HuH-7 (cell line): ENCODE data around the gene SLC16A6.
A peak's percentile ranks its signal among the peaks of the same experiment; 100 is the strongest.
"Not testable (repeated sequence)": the region's sequence is repeated elsewhere in the genome, so short reads cannot be mapped to it uniquely, and the experiment has no call there.

Source experiments
- DNase-seq: peaks from one replicate; pipeline ENCODE4 v3.0.0; 2011; ENCODE audit warnings: low spot score

SLC16A6 gene

DNA sequence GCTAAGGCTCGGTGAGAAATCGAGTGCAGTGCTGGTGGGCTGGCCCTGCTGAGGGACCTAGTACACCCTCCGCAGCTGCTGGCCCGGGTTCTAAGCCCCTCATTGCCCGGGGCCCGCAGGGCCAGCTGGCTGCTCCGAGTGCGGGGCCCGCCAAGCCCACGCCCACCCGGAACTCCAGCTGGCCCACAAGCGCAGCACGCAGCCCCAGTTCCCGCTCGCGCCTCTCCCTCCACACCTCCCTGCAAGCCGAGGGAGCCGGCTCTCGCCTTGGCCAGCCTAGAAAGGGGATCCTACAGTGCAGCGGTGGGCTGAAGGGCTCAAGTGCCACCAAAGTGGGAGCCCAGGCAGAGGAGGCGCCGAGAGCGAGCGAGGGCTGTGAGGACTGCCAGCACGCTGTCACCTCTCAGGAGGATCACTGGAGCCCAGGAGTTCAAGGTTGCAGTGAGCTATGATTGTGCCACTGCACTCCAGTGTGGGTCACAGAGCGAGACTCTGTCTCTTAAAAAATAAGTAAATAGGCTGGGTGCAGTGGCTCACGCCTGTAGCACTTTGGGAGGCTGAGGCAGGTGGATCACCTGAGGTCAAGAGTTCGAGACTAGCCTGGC is 18.2 kb upstream of the SLC16A6 start:
- DNase-seq: not testable (repeated sequence)

DNA sequence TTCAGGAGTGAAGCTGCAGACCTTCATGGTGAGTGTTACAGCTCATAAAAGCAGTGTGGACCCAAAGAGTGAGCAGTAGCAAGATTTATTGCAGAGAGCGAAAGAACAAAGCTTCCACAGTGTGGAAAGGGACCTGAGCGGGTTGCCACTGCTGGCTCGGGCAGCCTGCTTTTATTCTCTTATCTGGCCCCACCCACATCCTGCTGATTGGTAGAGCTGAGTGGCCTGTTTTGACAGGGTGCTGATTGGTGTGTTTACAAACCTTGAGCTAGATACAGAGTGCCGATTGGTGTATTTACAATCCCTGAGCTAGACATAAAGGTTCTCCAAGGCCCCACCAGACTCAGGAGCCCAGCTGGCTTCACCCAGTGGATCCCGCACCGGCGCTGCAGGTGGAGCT is 17.6 kb upstream of the SLC16A6 start:
- not testable (repeated sequence) for DNase-seq

DNA sequence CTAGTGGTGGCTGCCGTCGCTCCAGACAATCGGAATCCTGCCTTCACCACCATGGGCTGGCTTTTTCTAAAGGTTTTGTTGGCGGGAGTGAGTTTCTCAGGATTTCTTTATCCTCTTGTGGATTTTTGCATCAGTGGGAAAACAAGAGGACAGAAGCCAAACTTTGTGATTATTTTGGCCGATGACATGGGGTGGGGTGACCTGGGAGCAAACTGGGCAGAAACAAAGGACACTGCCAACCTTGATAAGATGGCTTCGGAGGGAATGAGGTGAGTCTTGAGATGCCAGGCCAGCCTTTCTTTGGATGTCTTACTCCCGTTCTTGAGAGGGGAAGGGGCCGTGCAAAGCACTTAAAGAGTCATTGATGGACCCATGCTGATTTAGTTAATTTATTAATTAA is 16.5 kb upstream of the SLC16A6 start:
- no peak for DNase-seq

DNA sequence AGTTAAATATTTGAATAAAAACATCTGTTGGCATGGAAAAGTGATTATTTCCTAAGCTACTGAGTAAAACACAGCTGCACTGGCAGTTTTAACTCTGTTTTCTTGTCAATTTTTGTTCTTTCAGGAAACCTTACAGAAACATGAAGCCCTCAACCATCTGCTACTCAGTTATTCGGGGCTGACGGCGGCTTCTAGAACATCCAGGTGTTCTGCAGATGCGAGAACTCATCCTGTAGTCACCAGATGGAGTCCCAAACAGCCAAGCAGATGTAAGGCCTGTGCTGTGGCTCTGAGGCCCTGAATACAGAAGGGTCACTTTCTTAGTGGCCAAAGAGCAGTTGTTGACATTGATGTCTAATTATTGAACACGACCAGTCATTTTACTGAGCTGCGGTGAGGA is 15.9 kb upstream of the SLC16A6 start:
- DNase-seq: no peak

DNA sequence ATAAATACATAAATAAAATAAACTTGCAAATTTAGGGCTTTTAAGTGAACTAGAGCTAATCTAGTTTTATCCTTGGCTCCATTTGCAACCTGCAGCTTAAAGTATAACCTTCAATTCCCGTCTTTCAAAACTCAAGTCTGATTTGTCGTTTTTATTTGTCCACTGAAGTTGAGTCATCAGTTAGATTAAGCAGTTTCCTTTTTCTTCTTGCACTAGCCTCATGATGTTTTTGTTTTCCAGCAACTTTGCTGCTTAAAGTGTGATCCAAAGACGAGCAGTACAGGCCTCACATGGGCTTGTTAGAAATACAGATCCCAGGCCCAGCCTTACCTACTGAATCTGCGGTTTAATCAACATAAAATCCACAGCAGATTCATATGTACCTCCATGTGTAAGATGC is 14.2 kb upstream of the SLC16A6 start:
- DNase-seq: no peak

DNA sequence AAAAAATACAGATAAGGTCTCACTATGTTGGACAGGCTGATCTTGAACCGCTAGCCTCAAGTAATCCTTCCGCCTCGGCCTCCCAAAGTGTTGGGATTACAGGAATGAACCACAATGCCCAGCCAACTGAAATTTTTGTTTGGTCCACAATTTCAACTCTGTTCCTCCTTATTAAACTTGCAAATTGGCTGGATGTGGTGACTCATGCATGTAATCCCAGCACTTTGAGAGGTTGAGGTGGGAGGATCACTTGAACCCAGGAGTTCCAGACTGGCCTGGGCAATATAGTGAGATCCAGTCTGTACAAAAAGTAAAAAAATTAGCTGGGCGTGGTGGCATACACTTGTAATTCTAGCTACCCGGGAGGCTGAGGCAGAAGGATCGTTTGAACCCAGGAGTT is 13.8 kb upstream of the SLC16A6 start:
- DNase-seq: no peak

DNA sequence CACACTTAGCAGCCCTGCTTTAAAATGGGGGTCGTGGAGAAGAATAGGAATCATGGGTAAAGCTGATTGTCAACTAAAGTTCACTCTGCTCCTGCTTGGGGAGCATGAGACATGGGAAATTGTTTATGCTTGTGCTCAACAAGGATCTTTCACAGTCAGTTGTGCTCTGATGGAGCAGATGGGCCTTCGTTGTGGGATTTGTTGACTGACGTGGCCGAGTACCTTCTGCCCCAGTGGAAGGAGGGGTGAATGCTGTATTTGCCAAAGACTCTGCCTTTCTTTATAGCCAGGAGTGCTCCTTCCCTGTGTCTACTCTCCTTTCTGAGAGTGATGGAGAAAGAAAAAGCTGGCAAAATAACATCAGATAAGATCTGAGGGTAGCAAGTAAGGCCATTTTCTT is 11.7 kb upstream of the SLC16A6 start:
- DNase-seq: no peak

DNA sequence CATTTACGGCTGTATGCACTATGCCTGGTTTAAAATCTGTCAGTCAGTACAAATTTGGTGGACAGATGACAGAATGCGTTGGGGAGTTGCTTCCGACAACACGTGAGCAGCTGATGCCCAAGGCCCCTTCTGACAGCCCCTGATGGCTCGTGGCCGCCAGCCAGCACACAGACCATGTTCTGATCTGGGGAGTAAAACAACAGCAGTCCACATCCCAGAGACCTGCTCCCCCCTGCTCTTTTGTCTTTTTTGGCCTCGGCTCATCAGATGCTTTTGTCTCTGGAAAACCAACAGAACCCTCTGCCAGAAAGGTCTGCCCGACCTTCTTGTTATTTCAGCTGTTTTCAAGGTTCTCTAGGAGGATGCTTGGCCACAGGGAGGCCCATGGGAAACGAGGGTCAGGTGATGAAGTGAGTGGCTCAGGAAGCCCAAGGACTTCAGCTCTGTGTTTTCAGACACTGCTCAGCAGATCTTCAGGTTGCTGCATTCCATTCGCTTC is 11.2 kb upstream of the SLC16A6 start:
- DNase-seq: no peak

DNA sequence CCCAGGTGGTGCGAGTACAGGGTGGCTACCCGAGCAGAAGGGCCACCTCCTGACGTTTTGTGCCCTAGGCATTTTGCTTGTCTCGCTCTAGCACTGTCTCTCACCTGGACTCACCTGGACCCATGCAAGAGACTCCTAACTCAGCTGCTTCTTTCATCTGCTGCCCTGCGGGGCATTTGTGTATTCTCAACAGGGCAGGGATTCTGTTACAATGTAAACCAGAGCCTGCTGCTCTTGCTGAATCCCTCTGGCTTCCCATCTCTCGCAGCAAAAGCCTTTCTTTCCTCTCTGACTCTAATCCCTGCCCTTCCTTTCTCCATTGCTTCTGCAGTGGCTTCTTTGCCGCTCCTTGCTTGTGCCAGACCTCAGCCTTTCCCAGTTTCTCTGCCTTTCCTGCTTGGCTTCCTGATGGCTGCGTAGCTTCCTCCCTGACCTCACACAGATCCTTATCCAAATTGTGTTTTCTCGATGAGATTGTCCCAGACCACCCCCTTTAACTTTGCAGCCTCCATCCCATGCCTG is 10.6 kb upstream of the SLC16A6 start:
- DNase-seq: no peak

DNA sequence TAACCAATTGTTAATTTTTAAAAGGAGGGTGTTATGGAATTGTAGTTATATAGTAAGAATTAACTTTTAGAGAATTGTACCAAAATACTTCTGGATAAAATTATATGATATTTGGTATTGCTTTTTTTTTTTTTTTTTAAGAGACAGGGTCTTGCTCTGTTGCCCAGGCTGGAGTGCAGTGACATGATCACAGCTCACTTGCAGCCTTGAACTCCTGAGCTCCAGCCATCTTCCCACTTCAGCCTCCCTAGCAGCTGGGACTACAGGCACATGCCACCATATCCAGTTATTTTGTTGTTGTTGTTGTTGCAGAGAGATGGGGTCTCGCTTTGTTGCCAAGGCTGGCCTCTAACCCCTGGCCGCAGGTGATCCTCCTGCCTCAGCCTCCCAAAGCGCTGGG is 8.9 kb upstream of the SLC16A6 start:
- DNase-seq: no peak

DNA sequence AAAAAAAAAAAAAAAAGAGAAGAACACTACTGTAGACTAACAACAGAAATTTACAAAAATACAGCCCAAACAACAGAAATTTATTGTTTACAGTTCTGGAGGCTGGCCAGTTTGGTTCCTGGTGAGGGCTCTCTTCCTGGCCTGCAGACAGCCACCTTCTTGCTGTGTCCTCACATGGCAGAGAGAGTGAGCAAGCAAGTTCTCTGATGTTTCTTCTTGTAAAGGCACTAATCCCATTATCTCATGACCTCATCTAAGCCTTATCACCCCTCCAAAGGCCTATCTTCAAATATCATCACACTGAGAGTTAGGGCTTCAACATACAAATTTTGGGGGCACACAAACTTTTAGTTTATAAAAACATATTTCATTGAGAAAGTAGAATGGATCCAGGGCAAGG is 7.7 kb upstream of the SLC16A6 start:
- no peak for DNase-seq

DNA sequence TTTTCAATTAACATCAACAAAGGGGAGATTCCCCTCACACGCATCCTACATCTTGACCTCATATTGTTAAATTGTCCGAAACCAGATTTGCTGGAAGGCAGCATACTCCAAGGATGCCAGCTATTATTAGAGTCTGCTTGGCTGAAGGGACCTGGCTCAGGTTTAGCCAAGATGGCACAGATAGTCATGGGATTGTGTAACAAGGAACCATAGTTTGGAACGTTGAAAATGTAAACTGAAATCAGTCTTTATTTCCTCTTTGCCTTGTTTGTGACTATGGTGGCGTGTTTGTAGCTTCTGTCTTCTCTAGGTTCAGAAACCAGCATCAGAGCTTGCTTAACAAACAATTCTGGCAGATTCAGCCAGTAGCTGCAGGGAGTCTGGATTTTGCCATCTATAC is 6.3 kb upstream of the SLC16A6 start:
- no peak for DNase-seq

DNA sequence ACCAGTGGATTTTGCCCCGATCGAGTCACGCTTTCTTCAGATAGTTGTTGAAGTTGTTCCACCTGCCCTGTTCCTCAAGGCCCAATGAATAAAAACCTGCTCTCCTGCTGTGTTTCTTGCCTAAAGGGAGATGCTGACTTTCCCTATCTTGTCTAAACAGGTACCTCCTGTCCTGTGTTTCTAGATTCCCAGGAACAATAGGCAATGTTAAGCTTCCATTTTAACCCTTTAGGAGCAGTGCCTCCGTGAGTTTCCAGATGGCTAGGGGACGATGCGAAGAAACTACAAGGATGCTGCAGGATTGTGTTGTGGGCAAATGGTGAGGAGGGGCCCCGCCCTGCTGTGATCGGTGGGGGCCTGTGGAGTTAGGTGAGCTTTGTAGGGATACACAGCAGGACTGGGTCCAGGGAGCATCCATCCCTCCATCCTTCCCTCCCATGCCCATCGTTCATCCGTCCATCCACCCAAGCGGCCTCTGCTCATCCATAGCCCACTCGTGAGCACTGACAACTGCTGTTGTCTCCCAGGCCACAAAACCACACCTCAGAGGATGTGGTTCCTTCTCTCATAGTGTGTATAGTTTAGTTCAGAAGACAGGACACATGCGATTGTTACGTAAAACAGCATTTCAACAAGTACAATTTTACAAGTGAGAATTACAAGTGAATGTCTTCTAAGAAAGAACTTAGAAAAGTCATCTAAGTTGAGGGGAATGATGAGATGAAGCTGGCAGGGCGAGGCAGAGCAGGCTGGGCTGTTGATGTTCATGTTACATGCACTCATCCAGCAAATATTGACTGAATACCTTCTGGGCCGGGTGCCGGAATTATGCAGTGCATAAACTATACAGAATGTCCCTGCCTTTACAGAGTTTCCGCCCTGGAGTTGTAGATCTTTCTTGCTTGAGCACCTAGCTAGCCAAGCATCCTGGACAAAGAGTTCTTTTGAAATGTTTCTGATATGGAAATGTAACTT is 5.6 kb upstream of the SLC16A6 start:
- DNase-seq: no peak

DNA sequence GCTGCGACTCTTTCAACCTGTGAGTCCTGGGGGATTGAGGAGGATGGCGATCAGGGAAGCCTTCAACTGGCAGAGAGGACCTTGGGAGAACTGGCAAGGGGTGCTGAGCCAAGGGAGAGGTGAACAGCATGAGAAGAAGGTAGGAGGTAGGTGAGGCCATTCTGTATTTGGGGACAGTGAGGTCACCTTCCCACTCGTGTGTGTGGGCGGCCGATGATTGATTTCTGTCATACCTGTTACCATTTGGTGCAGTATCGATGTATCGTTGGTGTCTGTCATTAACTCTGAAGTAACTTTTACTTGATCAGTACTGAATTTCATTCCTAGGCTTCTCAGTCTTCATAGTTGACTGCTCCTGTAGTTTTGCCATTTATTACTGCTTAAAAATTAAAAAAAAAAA is 4.2 kb upstream of the SLC16A6 start:
- no peak for DNase-seq

DNA sequence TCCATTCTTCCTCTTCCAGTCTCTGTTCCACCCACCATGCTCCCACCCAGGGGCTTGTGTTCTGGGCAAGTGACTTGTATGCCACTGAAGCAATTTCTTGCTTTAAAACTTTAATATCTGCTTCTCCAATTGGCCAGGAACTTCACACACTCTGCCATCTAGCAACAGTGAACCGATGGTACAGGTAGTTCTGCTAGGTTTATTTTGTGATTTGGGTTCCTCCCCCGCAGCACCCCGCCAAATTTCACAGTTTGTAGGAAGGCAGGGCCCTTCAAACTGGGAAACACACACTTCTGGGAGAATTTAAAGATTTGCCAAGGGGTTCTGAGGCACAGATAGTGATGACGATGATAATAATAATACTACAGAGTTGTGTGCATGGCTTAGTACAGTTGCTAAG is 3.7 kb upstream of the SLC16A6 start:
- no peak for DNase-seq

DNA sequence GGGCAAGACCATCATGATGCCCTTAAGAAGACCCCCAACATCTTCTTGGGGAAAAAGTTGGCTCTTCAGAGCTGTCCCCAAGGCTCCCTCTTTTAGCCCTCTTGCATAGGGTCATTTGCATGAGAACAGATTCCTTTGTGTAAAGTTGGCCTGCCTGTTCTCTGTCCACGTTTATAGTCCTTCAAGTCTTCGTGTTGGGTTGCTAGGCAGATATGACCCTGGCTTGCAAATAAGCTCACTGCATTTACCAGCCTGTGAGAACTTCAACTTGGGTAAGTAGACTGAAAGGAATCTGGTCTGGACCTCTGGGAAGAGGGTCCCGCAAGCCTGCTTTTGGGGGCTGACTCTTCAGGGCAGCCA is 3.2 kb upstream of the SLC16A6 start:
- DNase-seq: no peak

DNA sequence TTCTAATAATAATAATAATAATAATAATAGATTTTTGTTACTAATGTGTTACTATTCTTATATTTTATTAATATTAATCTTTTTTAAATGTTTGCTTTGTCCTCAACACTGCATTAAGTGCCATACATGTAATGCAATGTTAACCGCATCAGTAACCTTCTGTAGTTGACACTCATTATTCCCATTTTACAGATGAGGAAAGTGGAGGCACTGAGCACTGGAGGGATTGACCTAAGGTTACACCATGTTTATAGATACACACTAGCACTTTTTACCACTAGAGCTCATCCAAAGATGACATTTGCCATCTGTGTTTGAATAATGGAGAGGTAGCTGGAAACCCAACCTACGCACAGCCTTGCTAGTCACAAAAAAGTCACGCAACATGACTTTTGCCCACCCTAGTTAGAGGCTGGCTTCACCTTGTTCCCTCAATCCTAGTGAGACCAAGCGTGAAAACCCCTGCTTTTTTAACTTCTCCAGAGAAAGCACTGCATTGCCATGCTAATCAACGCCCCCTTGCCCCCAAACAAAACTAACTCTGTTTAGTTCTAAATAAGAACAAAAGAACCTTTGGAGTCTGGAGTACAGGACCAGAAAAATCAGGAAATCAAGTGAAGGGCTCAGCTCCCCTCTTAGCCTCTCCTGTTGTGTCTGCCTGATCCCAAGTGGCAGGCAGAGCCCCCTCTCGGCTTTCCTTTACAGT is 2.7 kb upstream of the SLC16A6 start:
- DNase-seq: no peak

DNA sequence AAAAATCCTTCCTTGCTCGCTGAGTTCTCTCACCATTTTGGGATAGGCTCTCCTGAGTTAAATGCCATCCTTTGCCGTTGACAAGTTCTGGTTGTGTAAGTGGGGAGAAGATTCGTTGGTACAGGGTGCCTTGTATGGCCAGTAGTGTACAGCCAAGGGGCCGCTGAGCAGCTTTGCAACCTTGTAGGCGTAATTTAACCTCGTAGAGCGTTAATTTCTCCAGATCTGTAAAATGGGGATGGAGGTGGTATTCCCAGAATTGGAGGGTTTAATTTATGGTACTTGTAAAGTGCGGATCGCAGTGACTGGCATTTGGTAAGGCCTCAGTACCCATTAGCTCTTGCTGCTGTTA is 1.7 kb upstream of the SLC16A6 start:
- DNase-seq: no peak

DNA sequence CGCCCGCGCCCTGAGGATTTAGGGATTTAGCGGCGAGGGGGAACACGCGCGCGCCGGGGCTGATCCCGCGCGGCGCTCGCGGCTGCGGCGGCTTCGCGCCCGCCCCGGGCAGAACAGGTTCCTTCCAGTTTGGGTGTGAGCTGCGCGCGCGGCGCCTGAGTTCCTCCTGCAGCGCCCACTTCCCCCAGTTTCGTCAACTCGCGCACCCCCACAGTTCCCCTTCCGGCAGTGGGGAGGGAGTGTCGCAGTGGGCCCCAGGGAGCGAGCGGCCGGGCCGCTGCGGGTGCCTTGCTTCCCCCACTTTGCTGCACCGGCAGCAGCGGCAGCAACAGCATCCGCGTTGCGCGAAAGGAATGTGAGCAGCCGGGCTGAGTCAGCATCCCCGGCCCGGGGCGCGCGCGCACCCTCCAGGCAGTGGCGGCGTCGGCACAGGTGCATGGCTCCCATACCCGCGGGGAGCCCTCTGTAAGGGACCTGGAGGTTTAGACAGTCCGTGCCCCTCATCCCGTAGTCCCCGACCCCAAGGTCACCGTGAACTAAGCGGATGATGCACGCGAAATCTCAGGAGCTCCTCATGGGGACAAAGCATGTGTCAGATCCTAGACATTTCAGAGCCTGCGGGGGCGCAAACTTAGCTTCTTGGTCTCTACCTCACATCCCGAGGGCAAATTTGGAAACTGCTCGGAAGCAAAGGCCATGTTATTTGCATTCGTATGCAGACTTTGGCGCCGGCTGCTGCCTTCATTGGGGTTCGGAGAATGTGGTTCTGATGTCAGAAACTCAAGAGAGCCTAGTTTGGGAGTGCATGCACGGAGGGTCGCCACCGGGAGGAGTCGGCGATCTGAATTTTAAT is 1.1 kb upstream of the SLC16A6 start:
- peak; percentile 84 for DNase-seq

DNA sequence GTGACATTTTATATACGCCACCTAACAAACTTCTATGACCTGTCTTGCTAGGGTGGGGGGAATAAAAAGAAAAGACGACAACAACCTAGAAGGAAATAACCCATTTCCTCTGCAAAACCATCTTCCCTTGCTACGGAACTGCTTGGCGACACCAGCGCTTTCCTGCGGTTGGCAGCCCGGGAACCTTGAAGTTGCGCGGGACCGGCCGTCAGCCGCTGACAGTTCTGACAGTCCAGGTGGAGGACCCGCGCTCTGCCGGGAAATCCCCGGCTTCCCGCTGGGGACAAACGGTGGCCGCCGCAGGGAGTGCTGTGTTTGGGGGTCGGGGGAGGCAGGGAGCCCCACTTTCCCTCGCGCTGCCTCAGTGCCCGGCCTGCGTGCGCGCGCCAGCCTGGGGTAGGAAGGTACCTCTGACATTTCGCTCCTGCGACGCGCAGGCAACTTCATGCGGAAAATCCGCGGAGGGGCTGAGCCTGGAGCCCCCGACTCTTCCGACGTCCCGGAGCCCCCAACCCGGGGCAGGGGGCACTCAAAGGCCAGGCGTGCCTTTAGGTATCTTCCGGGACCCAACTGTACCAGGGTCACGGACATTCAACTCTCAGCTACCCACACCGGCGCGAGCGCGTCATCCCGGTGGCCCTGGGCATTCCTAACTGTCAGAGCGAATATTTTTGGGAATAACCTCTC is 516 bp downstream of the SLC16A6 start:
- DNase-seq: peak; percentile 66

DNA sequence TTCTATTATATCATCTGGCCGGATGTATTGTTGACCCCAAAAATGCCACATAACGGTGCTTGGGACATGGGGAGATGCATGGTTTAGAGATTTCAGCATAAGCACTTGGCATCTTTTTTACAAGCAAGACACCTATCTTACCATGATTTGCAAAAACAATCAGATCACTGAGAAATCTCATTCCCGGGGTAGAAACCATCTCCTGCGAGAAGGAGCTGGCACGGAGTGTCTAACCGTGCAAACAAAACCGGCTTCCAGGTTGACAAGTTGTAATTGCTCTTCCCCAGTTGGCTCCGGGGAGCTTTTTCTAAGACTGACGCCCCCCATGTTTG is 1.0 kb downstream of the SLC16A6 start:
- DNase-seq: no peak
